Measurements from ENCODE around the gene TTC3.

DNA sequence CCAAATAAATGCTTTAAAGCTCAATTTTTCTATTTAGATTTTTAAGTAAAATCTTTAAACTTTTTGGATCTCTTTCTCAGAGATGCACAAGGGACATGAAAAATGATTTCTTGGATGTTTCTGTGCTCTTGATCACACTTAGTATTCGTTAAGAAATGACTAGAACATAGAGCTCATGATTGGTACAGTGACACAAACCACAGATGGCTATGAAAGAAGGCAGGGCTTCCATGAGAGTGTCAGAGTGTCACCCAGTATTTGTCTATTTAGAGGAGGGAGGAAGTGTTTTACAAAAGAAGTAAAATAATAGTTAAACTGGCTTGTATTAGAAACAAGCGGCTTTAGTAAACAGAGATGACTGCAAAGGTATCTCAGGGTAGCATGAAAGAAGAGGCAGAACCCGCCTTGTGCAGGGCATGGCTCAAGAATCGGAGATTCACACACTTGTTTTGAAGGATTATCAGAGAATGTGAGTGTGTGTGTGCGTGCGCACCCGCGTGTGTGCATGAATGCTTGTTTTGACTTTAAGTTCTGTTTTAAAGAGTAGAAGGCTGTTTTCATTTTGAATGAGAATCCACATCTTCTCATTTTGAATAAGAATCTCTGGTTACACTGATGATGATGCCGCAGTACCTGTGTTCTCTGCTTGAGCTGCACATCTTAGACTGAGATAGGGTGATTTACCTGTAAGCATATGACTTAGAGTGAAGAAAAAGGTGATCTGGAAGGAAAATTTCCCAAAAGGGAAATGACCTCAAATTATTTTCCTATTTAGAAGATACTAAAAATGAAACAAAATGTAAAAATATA is 111.9 kb downstream of the TTC3 start:
- TF ChIP-seq, protein P1, sequence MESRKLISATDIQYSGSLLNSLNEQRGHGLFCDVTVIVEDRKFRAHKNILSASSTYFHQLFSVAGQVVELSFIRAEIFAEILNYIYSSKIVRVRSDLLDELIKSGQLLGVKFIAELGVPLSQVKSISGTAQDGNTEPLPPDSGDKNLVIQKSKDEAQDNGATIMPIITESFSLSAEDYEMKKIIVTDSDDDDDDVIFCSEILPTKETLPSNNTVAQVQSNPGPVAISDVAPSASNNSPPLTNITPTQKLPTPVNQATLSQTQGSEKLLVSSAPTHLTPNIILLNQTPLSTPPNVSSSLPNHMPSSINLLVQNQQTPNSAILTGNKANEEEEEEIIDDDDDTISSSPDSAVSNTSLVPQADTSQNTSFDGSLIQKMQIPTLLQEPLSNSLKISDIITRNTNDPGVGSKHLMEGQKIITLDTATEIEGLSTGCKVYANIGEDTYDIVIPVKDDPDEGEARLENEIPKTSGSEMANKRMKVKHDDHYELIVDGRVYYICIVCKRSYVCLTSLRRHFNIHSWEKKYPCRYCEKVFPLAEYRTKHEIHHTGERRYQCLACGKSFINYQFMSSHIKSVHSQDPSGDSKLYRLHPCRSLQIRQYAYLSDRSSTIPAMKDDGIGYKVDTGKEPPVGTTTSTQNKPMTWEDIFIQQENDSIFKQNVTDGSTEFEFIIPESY (CRISPR knock-in tag; IDR thresholded peaks at IDR 0.05): no peak
- TF ChIP-seq, protein P2, sequence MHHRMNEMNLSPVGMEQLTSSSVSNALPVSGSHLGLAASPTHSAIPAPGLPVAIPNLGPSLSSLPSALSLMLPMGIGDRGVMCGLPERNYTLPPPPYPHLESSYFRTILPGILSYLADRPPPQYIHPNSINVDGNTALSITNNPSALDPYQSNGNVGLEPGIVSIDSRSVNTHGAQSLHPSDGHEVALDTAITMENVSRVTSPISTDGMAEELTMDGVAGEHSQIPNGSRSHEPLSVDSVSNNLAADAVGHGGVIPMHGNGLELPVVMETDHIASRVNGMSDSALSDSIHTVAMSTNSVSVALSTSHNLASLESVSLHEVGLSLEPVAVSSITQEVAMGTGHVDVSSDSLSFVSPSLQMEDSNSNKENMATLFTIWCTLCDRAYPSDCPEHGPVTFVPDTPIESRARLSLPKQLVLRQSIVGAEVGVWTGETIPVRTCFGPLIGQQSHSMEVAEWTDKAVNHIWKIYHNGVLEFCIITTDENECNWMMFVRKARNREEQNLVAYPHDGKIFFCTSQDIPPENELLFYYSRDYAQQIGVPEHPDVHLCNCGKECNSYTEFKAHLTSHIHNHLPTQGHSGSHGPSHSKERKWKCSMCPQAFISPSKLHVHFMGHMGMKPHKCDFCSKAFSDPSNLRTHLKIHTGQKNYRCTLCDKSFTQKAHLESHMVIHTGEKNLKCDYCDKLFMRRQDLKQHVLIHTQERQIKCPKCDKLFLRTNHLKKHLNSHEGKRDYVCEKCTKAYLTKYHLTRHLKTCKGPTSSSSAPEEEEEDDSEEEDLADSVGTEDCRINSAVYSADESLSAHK (CRISPR knock-in tag; IDR thresholded peaks at IDR 0.05; ENCODE audit: borderline replicate concordance): no peak
- TF ChIP-seq MED1 (CRISPR knock-in tag; IDR thresholded peaks at IDR 0.05): no peak
- no peak for TF ChIP-seq ZFP62 (CRISPR knock-in tag; IDR thresholded peaks at IDR 0.05)
- TF ChIP-seq ZBTB1 (CRISPR knock-in tag; IDR thresholded peaks at IDR 0.05; ENCODE audit: borderline replicate concordance): no peak
- TF ChIP-seq PAF1 (CRISPR knock-in tag; IDR thresholded peaks at IDR 0.05): no peak
- TF ChIP-seq, protein P3, sequence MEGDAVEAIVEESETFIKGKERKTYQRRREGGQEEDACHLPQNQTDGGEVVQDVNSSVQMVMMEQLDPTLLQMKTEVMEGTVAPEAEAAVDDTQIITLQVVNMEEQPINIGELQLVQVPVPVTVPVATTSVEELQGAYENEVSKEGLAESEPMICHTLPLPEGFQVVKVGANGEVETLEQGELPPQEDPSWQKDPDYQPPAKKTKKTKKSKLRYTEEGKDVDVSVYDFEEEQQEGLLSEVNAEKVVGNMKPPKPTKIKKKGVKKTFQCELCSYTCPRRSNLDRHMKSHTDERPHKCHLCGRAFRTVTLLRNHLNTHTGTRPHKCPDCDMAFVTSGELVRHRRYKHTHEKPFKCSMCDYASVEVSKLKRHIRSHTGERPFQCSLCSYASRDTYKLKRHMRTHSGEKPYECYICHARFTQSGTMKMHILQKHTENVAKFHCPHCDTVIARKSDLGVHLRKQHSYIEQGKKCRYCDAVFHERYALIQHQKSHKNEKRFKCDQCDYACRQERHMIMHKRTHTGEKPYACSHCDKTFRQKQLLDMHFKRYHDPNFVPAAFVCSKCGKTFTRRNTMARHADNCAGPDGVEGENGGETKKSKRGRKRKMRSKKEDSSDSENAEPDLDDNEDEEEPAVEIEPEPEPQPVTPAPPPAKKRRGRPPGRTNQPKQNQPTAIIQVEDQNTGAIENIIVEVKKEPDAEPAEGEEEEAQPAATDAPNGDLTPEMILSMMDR (CRISPR knock-in tag; IDR thresholded peaks at IDR 0.05): no peak
- TF ChIP-seq, protein P4, sequence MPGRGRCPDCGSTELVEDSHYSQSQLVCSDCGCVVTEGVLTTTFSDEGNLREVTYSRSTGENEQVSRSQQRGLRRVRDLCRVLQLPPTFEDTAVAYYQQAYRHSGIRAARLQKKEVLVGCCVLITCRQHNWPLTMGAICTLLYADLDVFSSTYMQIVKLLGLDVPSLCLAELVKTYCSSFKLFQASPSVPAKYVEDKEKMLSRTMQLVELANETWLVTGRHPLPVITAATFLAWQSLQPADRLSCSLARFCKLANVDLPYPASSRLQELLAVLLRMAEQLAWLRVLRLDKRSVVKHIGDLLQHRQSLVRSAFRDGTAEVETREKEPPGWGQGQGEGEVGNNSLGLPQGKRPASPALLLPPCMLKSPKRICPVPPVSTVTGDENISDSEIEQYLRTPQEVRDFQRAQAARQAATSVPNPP (CRISPR knock-in tag; IDR thresholded peaks at IDR 0.05): no peak
- TF ChIP-seq ZNF432 (CRISPR knock-in tag; IDR thresholded peaks at IDR 0.05; ENCODE audit: borderline replicate concordance): no peak
- TF ChIP-seq, protein P5, sequence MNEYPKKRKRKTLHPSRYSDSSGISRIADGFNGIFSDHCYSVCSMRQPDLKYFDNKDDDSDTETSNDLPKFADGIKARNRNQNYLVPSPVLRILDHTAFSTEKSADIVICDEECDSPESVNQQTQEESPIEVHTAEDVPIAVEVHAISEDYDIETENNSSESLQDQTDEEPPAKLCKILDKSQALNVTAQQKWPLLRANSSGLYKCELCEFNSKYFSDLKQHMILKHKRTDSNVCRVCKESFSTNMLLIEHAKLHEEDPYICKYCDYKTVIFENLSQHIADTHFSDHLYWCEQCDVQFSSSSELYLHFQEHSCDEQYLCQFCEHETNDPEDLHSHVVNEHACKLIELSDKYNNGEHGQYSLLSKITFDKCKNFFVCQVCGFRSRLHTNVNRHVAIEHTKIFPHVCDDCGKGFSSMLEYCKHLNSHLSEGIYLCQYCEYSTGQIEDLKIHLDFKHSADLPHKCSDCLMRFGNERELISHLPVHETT (CRISPR knock-in tag; conservative IDR thresholded peaks at IDR 0.05): no peak
- no peak for TF ChIP-seq ZNF775 (CRISPR knock-in tag; IDR thresholded peaks at IDR 0.05; ENCODE audit: borderline replicate concordance)
- no peak for TF ChIP-seq ATF7-NPFF (CRISPR knock-in tag; IDR thresholded peaks at IDR 0.05; ENCODE audit: low read depth)
- TF ChIP-seq BCL6 (CRISPR knock-in tag; IDR thresholded peaks at IDR 0.05): no peak
- TF ChIP-seq, protein P6, sequence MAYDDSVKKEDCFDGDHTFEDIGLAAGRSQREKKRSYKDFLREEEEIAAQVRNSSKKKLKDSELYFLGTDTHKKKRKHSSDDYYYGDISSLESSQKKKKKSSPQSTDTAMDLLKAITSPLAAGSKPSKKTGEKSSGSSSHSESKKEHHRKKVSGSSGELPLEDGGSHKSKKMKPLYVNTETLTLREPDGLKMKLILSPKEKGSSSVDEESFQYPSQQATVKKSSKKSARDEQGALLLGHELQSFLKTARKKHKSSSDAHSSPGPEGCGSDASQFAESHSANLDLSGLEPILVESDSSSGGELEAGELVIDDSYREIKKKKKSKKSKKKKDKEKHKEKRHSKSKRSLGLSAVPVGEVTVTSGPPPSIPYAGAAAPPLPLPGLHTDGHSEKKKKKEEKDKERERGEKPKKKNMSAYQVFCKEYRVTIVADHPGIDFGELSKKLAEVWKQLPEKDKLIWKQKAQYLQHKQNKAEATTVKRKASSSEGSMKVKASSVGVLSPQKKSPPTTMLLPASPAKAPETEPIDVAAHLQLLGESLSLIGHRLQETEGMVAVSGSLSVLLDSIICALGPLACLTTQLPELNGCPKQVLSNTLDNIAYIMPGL (CRISPR knock-in tag; IDR thresholded peaks at IDR 0.05; ENCODE audit: borderline replicate concordance in 1 of 2, low read depth in 1 of 2): no peak

Data from HepG2 (cell line).